GM12801 (cell line): Measurements from ENCODE around the gene APMAP.

Experiments used
- TF ChIP-seq, protein P1 (sequence below): IDR thresholded peaks from one replicate; pipeline ENCODE4 v1.5.1; 2011; ENCODE audit warnings: control low read depth; ENCODE audit not compliant: insufficient read length; ENCODE audit errors: extremely low read depth

Gene APMAP

DNA sequence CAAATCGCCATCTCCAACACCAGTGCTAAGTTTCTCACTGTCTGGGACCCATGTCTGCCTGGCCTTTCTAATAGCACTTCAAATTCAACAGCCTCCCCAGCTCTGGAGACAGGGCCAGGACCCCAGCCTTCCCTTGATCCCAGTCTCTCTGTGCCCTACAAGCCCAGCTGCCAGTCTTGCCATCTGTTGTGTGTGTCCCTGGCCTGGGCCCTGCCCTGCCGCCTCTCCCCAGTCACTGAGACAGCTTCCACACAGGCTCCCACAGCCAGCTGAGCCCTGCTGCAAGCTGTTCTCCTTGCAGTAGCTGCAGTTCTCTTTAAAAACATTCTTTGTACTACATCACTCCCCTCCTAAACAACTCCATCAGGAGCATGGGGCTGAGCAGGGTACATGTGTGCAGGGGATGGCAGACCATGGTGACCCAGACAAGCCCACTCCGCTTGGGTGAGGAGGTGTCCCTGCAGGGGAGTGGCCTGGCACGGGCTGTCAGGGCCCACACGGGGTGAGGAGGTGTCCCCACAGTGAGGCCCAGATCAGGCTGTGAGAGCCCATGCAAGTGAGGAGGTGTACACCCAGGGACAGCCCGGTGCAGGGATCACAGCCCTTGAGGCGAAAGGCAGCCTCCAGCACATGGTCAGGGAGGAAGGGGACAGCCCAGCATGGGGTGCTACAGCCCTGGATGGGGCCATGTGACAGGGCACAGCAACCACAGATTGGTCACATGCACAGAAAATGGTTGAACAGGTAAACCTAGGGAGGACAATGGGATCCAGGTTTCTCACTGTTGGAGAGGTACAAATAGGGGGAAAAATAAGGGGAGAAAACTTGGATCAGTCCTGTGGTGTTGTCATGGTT lies 27.3 kb downstream of the APMAP start:
- TF ChIP-seq, protein P1, sequence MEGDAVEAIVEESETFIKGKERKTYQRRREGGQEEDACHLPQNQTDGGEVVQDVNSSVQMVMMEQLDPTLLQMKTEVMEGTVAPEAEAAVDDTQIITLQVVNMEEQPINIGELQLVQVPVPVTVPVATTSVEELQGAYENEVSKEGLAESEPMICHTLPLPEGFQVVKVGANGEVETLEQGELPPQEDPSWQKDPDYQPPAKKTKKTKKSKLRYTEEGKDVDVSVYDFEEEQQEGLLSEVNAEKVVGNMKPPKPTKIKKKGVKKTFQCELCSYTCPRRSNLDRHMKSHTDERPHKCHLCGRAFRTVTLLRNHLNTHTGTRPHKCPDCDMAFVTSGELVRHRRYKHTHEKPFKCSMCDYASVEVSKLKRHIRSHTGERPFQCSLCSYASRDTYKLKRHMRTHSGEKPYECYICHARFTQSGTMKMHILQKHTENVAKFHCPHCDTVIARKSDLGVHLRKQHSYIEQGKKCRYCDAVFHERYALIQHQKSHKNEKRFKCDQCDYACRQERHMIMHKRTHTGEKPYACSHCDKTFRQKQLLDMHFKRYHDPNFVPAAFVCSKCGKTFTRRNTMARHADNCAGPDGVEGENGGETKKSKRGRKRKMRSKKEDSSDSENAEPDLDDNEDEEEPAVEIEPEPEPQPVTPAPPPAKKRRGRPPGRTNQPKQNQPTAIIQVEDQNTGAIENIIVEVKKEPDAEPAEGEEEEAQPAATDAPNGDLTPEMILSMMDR: no peak

DNA sequence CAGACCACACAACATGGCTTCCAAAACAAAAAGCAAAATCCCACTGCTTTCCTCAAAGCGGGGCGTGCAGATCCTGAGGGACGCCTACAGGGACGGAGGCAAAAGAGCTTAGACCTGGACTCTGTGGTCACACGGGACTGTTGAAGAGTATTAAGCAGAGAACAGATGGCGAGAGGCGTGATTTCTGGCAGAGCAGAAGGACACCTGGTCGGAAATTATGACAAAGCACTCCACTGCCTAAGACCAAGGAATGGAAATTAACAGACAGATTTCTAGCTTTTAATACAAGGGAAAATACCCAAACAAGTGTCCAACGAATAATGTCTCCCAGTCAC lies 28.1 kb downstream of the APMAP start:
- TF ChIP-seq, protein P1: no peak

DNA sequence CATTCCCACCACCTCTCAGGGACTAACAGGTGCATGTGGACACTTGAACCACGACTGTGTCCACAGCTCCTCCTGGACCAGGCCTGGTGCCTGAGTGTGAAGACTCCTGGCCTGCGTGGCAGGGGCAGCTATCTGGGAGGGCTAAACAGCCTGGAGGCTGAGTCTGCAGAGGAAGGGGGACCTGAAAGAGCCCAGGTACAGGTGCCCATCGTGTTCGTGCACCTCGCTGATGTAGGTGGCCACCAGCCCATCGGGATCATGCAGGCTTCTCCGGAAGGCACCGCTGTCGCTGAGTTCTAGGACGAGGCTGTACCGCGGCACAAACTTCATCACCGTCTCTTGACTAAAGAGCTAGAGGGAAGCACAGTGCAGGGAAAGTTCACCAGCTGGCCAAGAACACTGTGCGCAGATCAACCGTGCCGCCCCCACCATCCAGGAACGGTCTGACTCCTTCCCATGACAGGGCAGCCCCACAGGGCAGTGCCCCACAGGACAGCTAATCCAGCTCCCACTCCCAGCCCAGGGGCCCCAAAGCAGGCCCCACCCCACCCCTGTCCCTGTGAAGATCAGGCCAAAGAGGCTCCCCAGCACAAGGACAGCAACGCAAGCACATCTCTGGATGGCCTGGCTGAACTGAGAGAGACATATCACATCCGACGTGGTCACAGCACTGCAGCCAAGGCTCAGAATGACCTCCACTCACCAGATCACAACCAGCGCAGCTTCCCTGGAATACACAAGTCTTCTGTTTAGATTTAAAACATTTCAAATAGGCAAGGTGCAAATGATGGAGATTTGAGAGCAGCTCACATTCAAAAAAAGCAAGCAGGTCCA lies 28.7 kb downstream of the APMAP start:
- TF ChIP-seq, protein P1: no peak

DNA sequence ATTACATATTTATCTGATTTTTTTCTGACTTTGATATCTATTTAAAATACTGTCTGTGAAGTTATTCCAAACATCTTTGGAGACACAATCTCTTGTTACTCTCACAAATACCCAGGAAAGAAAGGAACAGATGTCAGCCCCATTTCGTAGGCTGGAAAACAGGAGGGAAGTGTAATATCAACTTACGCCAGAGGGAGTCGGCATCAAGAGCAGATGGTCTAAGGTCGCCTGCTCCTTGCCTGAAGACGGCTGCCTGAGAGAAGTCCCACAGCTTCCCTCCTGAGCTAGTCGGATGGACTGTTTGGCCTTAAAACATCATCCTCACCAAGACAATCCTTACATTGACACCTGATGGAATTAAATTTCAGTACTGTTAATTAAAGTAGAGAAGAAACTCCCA lies 30.0 kb downstream of the APMAP start:
- TF ChIP-seq, protein P1: no peak

DNA sequence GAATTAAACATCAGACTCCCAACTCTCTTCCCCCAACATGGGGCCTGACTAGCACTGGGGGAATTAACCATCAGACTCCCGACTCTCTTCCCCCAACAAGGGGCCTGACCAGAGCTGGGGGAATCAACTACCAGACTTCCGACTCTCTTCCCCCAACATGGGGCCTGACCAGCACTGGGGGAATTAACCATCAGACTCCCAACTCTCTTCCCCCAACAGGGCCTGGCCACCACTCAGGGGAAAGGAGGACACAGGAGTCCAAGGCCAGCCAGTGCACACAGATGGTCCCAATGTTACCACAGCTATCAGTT lies 30.4 kb downstream of the APMAP start:
- TF ChIP-seq, protein P1: no peak

DNA sequence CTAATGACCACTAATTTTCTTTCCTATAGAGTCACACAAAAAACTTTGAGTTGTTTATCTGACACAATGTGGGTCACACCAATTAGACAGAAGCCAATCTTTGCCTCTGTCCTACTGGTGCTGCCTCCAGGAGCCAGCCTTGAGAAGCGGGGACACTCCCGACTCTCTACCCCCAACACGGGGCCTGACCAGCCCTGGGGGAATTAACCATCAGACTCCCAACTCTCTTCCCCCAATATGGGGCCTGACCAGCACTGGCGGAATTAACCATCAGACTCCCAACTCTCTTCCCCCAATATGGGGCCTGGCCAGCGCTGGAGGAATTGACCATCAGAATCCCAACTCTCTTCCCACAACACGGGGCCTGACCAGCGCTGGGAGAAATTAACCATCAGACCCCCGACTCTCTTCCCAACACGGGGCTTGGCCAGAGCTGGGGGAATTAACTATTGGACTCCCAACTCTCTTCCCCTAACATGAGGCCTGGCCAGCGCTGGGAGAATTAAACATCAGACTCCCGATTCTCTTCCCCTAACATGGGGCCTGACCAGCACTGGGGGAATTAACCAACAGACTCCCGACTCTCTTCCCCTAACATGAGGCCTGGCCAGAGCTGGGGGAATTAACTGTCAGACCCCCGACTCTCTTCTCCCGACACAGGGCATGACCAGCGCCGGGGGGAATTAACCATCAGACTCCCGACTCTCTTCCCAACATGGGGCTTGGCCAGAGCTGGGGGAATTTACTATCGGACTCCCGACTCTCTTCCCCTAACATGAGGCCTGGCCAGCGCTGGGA lies 31.0 kb downstream of the APMAP start:
- TF ChIP-seq, protein P1: no peak

DNA sequence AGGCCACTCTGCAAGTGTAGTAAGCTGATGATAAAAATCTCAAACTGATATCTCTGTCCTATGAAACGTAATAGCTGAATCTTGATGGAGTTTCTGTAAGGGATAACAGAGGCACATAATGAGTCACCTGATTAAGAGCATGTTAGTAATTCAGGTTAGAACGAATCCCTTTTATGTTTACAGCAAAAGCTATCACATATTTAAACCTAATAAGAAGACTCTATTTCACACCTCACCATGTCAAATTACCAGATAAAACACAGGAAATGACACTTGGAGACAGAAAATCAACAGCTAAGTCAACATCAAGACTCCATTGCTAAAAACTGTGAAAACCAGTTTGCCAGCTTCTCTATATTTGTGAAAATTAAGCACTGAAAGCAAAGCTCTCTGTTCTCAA lies 31.7 kb downstream of the APMAP start:
- TF ChIP-seq, protein P1: no peak
